ENCODE data around the gene PXYLP1.

DNA sequence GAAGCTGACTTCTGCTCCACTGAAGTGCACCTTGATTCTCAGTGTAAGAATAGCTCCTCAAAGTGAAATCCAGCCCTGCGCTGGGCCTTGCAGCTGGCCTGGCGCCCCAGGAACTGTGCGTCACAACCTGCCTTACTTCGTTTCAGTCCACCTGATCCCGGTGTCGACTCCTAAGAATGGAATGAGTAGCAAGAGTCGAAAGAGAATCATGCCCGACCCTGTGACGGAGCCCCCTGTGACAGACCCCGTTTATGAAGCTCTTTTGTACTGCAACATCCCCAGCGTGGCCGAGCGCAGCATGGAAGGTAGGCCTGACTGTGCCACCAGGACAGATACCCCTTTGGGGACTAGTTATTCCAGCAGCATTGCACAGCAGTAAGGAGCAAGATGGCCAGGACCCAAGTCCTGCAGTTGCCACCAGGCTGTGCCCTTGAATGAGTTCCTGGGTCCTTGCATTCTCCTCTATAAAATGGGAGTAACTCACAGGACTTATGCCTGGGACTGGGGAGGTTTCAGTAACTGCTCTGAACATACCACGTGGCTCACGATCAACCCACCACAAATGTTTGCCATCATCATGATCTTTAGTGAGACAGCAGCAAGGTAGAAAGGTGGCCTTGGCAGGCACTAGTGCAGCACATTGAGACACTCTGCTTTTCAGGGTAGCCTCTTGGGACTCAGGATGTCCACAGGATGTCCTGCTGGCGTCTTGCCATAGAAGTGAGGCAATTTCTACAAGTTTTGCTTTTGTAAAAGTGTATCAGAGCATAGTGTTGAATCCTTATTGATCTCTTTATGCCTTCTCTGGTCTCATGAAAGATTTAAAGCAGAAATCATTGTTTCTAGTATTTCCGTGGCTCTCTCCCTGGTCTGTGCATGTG lies 46.8 kb downstream of the PXYLP1 start:
- TF ChIP-seq BHLHE40 (IDR thresholded peaks at IDR 0.05; ENCODE audit: borderline replicate concordance) (no peak), SP1 (IDR thresholded peaks at IDR 0.05) (no peak), FOXA1 (IDR thresholded peaks at IDR 0.05) (no peak)

Measured in HEK293T (cell line).